Measurements from ENCODE around the gene NELFB.

- TF ChIP-seq CTCF (IDR thresholded peaks at IDR 0.05 in 8 of 11, conservative IDR thresholded peaks at IDR 0.05 in 3 of 11) (no peak), POLR2A (IDR thresholded peaks at IDR 0.05) (no peak), POLR2AphosphoS5 (IDR thresholded peaks at IDR 0.05) (peak in 1 of 3 donors; percentile 20)
These were observed 61.2 kb downstream of the NELFB start for GRCh38 chr9:137316012-137316981.

Measured in spleen (tissue), 7 donors.